ENCODE data around the gene NOP56.
"Not testable (repeated sequence)": the region's sequence is repeated elsewhere in the genome, so short reads cannot be mapped to it uniquely, and the experiment has no call there.

Gene NOP56

DNA sequence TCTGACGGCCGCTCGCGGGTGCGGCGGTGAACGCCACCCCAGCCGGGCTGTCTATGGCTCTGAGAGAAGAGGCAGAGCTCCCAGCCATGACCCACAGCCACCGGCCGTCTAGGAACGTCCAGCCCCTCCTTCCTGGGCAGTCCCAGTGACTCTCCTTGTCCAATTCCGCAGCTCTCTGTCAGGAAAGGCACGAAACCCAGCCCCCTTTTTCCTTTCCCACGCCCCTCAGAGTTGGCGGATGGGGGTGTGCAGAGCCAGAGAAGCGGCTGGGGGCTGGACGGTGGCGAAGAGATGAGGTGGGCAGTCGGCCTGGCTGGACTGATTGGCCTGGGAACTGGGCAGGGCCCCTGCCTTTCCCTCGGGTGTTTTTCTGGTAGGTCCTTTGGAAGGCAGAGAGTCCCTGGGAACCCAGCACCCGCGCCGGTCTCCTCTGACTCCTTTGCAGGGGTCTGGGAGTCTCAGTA is 41.6 kb downstream of the NOP56 start:
- Histone ChIP-seq H3K4me1 (ENCODE audit: control insufficient read depth, insufficient read depth, low read length) (peaks cover 2% of the 10 kb centered on the region; the same call in 1 of the 2 replicates), H3K27me3 (ENCODE audit: control insufficient read depth, insufficient read depth, low read length) (peaks cover 64% of the 10 kb centered on the region), H3K36me3 (ENCODE audit: control insufficient read depth, insufficient read depth, low read length) (no peaks in the 10 kb centered on the region), H3K9me3 (ENCODE audit: control insufficient read depth, insufficient read depth, low read length) (no peaks in the 10 kb centered on the region), H3K4me3 (ENCODE audit: low read length) (no peak overlapping the region), H3K27ac (ENCODE audit: low read length) (no peak overlapping the region)
- no CpG with 5 or more reads among the region's 23 CpGs for WGBS (ENCODE audit: insufficient coverage, insufficient read length)
- DNase-seq (ENCODE audit: low read depth, low spot score): no peak

DNA sequence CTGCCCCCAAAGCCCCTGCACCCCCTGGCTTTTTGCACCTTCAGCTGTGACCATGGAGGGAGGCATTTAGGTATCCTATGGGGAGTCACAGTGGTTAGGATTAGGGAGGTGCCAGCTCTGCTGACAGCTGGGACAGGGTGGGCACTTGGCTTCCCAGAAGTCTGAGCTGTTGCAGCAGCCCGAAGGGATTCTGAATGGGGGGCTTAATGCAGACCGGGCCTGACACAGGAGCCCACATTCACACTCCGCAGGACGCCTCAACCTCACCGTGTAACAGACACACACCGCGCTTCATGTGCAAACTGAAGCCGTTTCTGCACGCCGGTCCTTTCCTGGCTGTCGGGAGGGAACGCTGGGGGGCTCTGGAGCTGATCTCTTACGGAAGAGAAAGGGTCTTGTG is 42.1 kb downstream of the NOP56 start:
- no peak overlapping the region for H3K4me3 ChIP-seq (ENCODE audit: low read length)
- peaks cover 2% of the 10 kb centered on the region; the same call in 1 of the 2 replicates for H3K4me1 ChIP-seq (ENCODE audit: control insufficient read depth, insufficient read depth, low read length)
- no peak overlapping the region for H3K27ac ChIP-seq (ENCODE audit: low read length)
- DNase-seq (ENCODE audit: low read depth, low spot score): no peak
- no peaks in the 10 kb centered on the region for H3K36me3 ChIP-seq (ENCODE audit: control insufficient read depth, insufficient read depth, low read length)
- no CpG with 5 or more reads among the region's 13 CpGs for WGBS (ENCODE audit: insufficient coverage, insufficient read length)
- H3K27me3 ChIP-seq (ENCODE audit: control insufficient read depth, insufficient read depth, low read length): peaks cover 59% of the 10 kb centered on the region
- H3K9me3 ChIP-seq (ENCODE audit: control insufficient read depth, insufficient read depth, low read length): no peaks in the 10 kb centered on the region

DNA sequence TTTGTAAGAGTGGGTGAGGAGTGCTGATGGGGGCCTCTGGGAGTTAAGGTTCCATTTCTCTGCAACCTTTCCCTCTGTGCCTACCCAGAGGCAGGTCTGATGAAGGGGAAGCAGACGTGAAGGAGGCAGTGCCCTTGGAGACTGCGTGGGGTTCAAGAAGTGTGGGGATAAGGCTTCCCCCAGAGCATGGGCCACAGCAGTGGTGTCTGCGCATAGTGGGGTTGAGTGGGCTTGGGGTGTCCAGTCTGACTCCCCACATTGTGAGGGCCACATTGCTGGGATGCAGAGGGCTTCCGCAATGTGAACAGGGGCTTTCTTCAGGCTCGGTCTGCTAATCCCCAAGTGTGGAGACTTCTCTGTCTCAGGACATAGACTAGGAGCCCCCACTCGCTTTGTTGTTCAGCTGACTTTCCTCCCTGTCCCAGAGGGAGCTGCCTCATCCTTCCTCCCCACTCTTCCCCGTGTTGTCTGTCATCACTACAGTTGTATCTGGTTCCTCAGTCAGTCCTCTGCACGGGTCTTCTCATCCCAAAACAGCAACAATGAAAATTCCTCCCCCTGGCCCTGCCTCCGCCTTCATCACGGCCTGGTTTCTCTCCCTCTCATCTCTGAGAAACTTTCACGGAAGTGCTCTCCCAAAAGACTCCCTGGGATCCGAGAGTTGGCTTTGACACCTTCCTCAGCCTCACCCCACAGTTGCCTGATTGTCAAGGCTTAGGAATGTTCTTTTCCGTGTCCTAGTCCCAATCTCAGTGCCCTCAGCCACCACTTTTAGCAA is 43.0 kb downstream of the NOP56 start:
- peaks cover 50% of the 10 kb centered on the region for H3K27me3 ChIP-seq (ENCODE audit: control insufficient read depth, insufficient read depth, low read length)
- no CpG with 5 or more reads among the region's 13 CpGs for WGBS (ENCODE audit: insufficient coverage, insufficient read length)

DNA sequence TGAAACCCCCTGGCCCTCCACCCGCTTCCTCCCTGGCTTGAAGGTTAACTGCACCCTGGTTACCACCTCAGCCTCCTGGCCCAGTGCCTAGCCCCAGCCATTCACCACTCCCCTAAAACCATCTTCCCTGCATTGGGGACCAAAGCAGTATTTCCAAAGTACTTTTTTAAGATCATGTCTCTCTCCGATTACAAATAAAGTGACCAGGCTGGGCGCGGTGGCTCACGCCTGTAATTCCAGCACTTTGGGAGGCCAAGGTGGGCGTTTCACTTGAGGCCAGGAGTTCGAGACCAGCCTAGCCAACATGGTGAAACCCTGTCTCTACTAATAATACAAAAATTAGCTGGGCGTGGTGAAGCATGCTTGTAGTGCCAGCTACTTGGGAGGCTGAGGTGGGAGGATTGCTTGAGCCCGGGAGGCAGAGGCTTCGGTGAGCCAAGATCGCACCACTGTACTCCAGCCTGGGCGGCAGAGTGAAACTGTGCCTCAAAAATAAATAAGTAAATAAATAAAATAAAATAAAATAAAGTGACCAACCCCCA is 43.6 kb downstream of the NOP56 start:
- not testable (repeated sequence) for H3K36me3 ChIP-seq (ENCODE audit: control insufficient read depth, insufficient read depth, low read length); H3K4me3 ChIP-seq (ENCODE audit: low read length); H3K4me1 ChIP-seq (ENCODE audit: control insufficient read depth, insufficient read depth, low read length); H3K9me3 ChIP-seq (ENCODE audit: control insufficient read depth, insufficient read depth, low read length); H3K27ac ChIP-seq (ENCODE audit: low read length); DNase-seq (ENCODE audit: low read depth, low spot score)
- no CpG with 5 or more reads among the region's 12 CpGs for WGBS (ENCODE audit: insufficient coverage, insufficient read length)
- H3K27me3 ChIP-seq (ENCODE audit: control insufficient read depth, insufficient read depth, low read length): peaks cover 44% of the 10 kb centered on the region

More for the DNA sequence above, 43.0 kb downstream of the NOP56 start:
- Histone ChIP-seq H3K27ac (ENCODE audit: low read length) (no peak overlapping the region), H3K9me3 (ENCODE audit: control insufficient read depth, insufficient read depth, low read length) (no peaks in the 10 kb centered on the region), H3K4me1 (ENCODE audit: control insufficient read depth, insufficient read depth, low read length) (peaks cover 2% of the 10 kb centered on the region; the same call in 1 of the 2 replicates), H3K4me3 (ENCODE audit: low read length) (no peak overlapping the region), H3K36me3 (ENCODE audit: control insufficient read depth, insufficient read depth, low read length) (no peaks in the 10 kb centered on the region)
- DNase-seq (ENCODE audit: low read depth, low spot score): no peak

DNA sequence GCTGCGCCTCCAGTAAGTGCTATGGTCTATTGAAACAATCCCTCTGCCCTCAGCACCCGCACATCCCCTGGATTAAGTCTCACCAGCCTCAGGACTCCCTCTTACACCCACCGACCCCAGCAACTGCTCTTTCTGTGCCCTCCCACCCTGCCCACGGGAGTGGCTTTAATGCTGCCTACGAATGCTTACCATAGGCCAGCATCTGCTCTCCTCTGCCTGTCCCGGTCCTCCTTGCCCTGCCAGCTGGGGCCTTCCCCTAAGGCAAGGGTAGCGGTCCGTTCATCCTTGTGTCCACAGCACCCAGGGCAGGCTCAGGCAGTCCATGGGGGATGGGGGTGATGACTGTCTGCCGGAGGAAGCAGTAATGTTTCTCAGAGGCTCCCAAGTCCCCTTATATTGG is 44.2 kb downstream of the NOP56 start:
- H3K27me3 ChIP-seq (ENCODE audit: control insufficient read depth, insufficient read depth, low read length): peaks cover 38% of the 10 kb centered on the region
- no CpG with 5 or more reads among the region's 9 CpGs for WGBS (ENCODE audit: insufficient coverage, insufficient read length)
- no peak overlapping the region for H3K4me3 ChIP-seq (ENCODE audit: low read length)
- no peaks in the 10 kb centered on the region for H3K9me3 ChIP-seq (ENCODE audit: control insufficient read depth, insufficient read depth, low read length)
- peaks cover 6% of the 10 kb centered on the region for H3K4me1 ChIP-seq (ENCODE audit: control insufficient read depth, insufficient read depth, low read length)
- no peak for DNase-seq (ENCODE audit: low read depth, low spot score)
- H3K36me3 ChIP-seq (ENCODE audit: control insufficient read depth, insufficient read depth, low read length): no peaks in the 10 kb centered on the region
- no peak overlapping the region for H3K27ac ChIP-seq (ENCODE audit: low read length)

DNA sequence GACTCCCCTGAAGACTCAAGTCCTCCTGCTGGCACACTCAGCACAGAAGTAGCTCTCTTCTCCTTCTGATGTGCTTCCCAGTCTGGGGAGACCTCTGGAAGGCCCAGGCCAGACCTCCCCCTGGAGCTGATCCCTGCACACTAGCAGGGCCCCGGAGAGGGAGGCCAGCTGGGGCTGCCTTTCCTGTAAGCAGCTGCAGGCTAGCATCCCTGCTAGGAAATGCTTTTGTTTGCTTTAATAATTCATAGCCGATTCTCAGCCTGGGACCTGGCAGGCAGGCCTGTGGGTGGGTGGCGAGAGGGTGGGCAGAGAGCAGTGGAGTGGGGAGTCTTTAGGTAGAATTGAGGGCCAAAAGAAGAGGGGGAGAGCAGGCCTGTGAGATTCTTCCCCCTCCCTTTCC is 45.3 kb downstream of the NOP56 start:
- H3K9me3 ChIP-seq (ENCODE audit: control insufficient read depth, insufficient read depth, low read length): no peaks in the 10 kb centered on the region
- no peak for DNase-seq (ENCODE audit: low read depth, low spot score)
- peaks cover 6% of the 10 kb centered on the region for H3K4me1 ChIP-seq (ENCODE audit: control insufficient read depth, insufficient read depth, low read length)
- H3K27ac ChIP-seq (ENCODE audit: low read length): no peak overlapping the region
- WGBS (ENCODE audit: insufficient coverage, insufficient read length): no CpG with 5 or more reads among the region's 3 CpGs
- H3K27me3 ChIP-seq (ENCODE audit: control insufficient read depth, insufficient read depth, low read length): peaks cover 32% of the 10 kb centered on the region
- H3K4me3 ChIP-seq (ENCODE audit: low read length): no peak overlapping the region
- no peaks in the 10 kb centered on the region for H3K36me3 ChIP-seq (ENCODE audit: control insufficient read depth, insufficient read depth, low read length)

DNA sequence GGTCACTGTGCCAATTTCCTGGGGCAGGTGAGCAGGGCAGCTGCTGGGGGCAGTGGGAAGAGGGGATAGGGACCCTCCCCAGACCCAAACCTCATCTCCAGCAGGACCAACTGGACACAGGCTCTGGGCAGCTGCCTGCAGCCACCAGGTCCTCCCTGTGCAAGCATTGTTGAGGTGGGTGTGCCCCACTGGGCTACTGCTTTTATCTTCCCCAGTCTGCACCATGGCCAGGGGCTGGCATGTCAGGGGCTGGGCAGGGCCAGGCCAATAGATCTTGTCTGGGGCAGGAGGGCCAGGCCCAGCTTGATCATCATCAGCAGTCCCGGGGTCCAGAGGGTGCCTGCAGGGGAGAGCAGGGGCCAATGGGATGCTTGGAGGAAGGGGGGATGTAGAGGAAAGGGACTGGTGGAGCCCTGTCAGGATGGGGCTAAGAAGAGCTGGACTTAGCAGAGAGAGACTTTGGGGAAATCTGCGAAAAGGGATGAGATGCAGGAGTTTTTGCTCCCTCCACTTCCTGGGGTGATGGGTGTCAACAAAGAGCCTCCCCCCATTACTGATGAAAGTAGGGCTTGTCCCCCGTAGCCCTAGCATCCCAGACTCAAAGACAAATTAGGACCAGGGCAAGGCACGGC is 45.9 kb downstream of the NOP56 start:
- peaks cover 6% of the 10 kb centered on the region for H3K4me1 ChIP-seq (ENCODE audit: control insufficient read depth, insufficient read depth, low read length)
- no peaks in the 10 kb centered on the region for H3K9me3 ChIP-seq (ENCODE audit: control insufficient read depth, insufficient read depth, low read length)
- no peak for DNase-seq (ENCODE audit: low read depth, low spot score)
- no peak overlapping the region for H3K4me3 ChIP-seq (ENCODE audit: low read length)
- H3K36me3 ChIP-seq (ENCODE audit: control insufficient read depth, insufficient read depth, low read length): no peaks in the 10 kb centered on the region
- peaks cover 31% of the 10 kb centered on the region for H3K27me3 ChIP-seq (ENCODE audit: control insufficient read depth, insufficient read depth, low read length)
- H3K27ac ChIP-seq (ENCODE audit: low read length): no peak overlapping the region
- no CpG with 5 or more reads among the region's 4 CpGs for WGBS (ENCODE audit: insufficient coverage, insufficient read length)

DNA sequence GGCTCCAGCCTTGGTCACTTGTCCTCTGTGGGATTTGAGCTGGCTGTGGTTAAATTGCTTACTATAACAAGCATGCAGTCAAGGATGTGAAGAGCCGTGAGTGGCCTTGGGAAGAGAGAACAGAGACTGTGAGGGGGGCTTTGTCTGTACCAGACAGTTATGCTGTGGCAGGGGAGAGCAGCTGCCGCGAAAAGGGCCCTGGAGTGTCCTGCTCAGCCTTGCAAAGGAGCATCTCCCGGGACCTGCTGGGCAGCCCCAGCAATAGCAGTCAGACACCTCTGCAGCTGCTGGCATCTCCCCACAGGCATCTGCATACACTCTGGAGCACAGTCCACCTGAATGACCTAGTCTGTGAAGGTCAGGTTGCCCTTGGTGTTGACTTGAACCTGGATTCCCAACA is 46.5 kb downstream of the NOP56 start:
- Histone ChIP-seq H3K36me3 (ENCODE audit: control insufficient read depth, insufficient read depth, low read length) (no peaks in the 10 kb centered on the region), H3K4me1 (ENCODE audit: control insufficient read depth, insufficient read depth, low read length) (peaks cover 6% of the 10 kb centered on the region), H3K27me3 (ENCODE audit: control insufficient read depth, insufficient read depth, low read length) (peaks cover 26% of the 10 kb centered on the region), H3K27ac (ENCODE audit: low read length) (no peak overlapping the region), H3K9me3 (ENCODE audit: control insufficient read depth, insufficient read depth, low read length) (no peaks in the 10 kb centered on the region), H3K4me3 (ENCODE audit: low read length) (no peak overlapping the region)
- no peak for DNase-seq (ENCODE audit: low read depth, low spot score)
- WGBS (ENCODE audit: insufficient coverage, insufficient read length): no CpG with 5 or more reads among the region's 4 CpGs

DNA sequence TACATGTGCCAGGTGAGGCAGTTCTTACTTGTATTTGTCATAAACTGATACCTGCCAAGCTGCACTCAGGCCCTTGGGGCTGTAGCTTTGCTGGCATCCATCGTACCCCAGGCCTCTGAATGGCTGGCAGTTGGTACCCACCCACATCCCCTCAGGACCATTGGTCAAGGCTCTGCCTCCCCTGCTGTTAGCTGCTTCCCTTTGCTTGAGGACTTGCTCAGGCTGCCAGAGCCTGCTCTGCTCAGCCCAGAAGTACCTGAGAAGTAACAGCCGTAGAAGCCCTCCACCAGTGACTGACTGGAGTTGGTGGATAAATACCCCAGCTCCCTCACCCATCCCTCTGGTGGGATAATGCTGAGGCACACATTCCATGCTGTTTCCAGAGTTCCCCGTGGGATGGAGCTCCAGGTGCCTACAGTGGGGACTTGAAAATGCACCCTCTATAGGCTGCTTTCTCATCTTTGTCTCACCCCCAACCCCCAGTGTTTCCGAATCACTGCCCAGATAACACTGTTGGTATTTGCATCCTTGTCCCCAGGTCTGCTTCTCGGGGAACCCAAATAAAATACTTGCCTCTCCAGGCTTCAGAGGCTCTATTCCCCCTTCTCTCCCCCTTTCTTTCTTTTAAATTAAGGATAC is 47.5 kb downstream of the NOP56 start:
- no CpG with 5 or more reads among the region's 5 CpGs for WGBS (ENCODE audit: insufficient coverage, insufficient read length)
- H3K27me3 ChIP-seq (ENCODE audit: control insufficient read depth, insufficient read depth, low read length): peaks cover 16% of the 10 kb centered on the region

DNA sequence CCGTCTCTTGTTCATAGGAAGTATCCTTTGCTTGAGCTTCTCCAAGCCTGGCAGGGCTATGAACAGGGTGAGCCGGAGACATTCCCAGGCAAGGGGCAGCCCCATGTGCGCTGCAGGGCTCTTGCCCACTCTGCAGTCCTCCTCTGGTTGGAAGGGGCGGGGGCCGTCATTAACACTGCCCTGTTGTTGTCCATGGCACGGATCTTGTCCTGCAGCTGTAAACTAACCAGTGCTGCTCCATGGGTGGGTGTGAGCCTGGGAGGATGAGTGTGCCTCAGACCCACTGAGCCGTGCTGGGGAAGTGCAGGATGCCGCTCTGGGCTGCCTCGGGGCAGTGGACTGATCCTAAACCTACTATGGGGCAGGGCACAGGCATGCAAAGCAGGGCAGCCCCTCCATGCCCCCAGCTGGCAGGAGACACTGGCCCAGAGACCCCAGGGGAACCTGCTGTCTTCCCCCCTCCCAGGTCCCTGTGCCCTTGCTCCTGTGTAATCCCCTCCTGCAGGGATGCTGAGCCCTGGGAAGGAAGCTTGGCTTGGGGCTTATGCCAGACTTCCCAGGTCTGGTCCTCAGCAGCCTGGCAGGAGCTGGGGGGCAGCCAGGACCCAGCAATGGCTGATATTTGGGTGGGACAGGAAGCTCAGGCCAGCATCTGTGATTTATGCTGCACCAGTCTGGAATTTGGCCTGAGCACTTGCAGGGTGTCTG is 48.6 kb downstream of the NOP56 start:
- H3K4me1 ChIP-seq (ENCODE audit: control insufficient read depth, insufficient read depth, low read length): peaks cover 12% of the 10 kb centered on the region
- H3K9me3 ChIP-seq (ENCODE audit: control insufficient read depth, insufficient read depth, low read length): no peaks in the 10 kb centered on the region
- no CpG with 5 or more reads among the region's 9 CpGs for WGBS (ENCODE audit: insufficient coverage, insufficient read length)
- peaks cover 4% of the 10 kb centered on the region; the same call in 1 of the 2 replicates for H3K27me3 ChIP-seq (ENCODE audit: control insufficient read depth, insufficient read depth, low read length)
- no peak for DNase-seq (ENCODE audit: low read depth, low spot score)
- H3K36me3 ChIP-seq (ENCODE audit: control insufficient read depth, insufficient read depth, low read length): no peaks in the 10 kb centered on the region
- no peak overlapping the region for H3K27ac ChIP-seq (ENCODE audit: low read length)
- H3K4me3 ChIP-seq (ENCODE audit: low read length): no peak overlapping the region

More for the DNA sequence above, 47.5 kb downstream of the NOP56 start:
- Histone ChIP-seq H3K9me3 (ENCODE audit: control insufficient read depth, insufficient read depth, low read length) (no peaks in the 10 kb centered on the region), H3K4me1 (ENCODE audit: control insufficient read depth, insufficient read depth, low read length) (peaks cover 6% of the 10 kb centered on the region; the same call in 1 of the 2 replicates), H3K36me3 (ENCODE audit: control insufficient read depth, insufficient read depth, low read length) (no peaks in the 10 kb centered on the region), H3K27ac (ENCODE audit: low read length) (no peak overlapping the region), H3K4me3 (ENCODE audit: low read length) (no peak overlapping the region)
- no peak for DNase-seq (ENCODE audit: low read depth, low spot score)

All from iPS DF 6.9 (cell line).